CD4-positive, alpha-beta T cell treated with Interleukin-17A for 1 hour (primary cell): ENCODE measurements around the gene EXOC6.
A peak's percentile ranks its signal among the peaks of the same experiment; 100 is the strongest.

ENCODE experiments used
- DNase-seq: peaks from one replicate; pipeline ENCODE4 v3.0.0-alpha.2; 2020

The EXOC6 gene

GRCh38 chr10:93028883-93029282, 180.6 kb downstream of the EXOC6 start:
- DNase-seq = no peak

GRCh38 chr10:93030409-93030808, 182.1 kb downstream of the EXOC6 start:
- no peak for DNase-seq

- no peak for DNase-seq
These were observed 183.9 kb downstream of the EXOC6 start for GRCh38 chr10:93032105-93032808.

- DNase-seq = no peak
These were observed 184.5 kb downstream of the EXOC6 start for GRCh38 chr10:93032809-93033137.

GRCh38 chr10:93034426-93034825, 186.1 kb downstream of the EXOC6 start:
- no peak for DNase-seq

- no peak for DNase-seq
These were observed 190.8 kb downstream of the EXOC6 start for GRCh38 chr10:93039110-93039509.

- DNase-seq = peak; percentile 11
These were observed 191.4 kb downstream of the EXOC6 start for GRCh38 chr10:93039721-93040120.

GRCh38 chr10:93054486-93054885, 206.2 kb downstream of the EXOC6 start:
- DNase-seq = no peak

GRCh38 chr10:93058139-93058538, 209.8 kb downstream of the EXOC6 start:
- no peak for DNase-seq

GRCh38 chr10:93059975-93060886, 211.9 kb downstream of the EXOC6 start, which contains the start of gene CYP26C1:
CYP26C1 (plus strand) TSS chr10:93060798; CDS start chr10:93061264, 466 bp downstream.
- DNase-seq = no peak

GRCh38 chr10:93060887-93061593, 212.7 kb downstream of the EXOC6 start:
- no peak for DNase-seq

- no peak for DNase-seq
These were observed 213.5 kb downstream of the EXOC6 start for GRCh38 chr10:93061594-93062513.

GRCh38 chr10:93062514-93063143, 214.3 kb downstream of the EXOC6 start:
- peak; percentile 7 for DNase-seq

GRCh38 chr10:93063144-93063976, 215.0 kb downstream of the EXOC6 start:
- DNase-seq = no peak

- no peak for DNase-seq
These were observed 215.8 kb downstream of the EXOC6 start for GRCh38 chr10:93063977-93064660.

- no peak for DNase-seq
These were observed 216.7 kb downstream of the EXOC6 start for GRCh38 chr10:93064874-93065660.

- no peak for DNase-seq
These were observed 217.6 kb downstream of the EXOC6 start for GRCh38 chr10:93065675-93066543.

- DNase-seq = no peak
These were observed 218.2 kb downstream of the EXOC6 start for GRCh38 chr10:93066544-93066913.
